H7 (cell line): ENCODE measurements around the gene PSMD1. TPM values are rescaled to one million over a fixed set of nuclear protein-coding genes. Genes with fewer than 3 reads are reported as not detected.
"Not testable (repeated sequence)": the region's sequence is repeated elsewhere in the genome, so short reads cannot be mapped to it uniquely, and the experiment has no call there.

ENCODE experiments used
- DNase-seq: peaks from one replicate; pipeline ENCODE4 v3.0.0; 2012
- H3K27me3 ChIP-seq: 2 replicates; pipeline ENCODE4 v1.6.0; 2011; ENCODE audit warnings: mild to moderate bottlenecking, low read length; ENCODE audit not compliant: control insufficient read depth, insufficient read depth
- H3K36me3 ChIP-seq: replicated peaks from 2 replicates; pipeline ENCODE4 v1.5.1; 2011; ENCODE audit warnings: low read length; ENCODE audit not compliant: control insufficient read depth, insufficient read depth
- H3K4me3 ChIP-seq: 2 replicates; pipeline ENCODE4 v1.5.1; 2011; ENCODE audit warnings: low read depth, mild to moderate bottlenecking, control low read depth, low read length, moderate library complexity; ENCODE audit not compliant: insufficient read depth
- total RNA-seq: library from RNA; depleted of rRNA; stranded (reverse); fragments of >200 nt; shearing (Covaris generic); gene quantifications from 2 replicates; pipeline ENCODE4 v1.2.3, GENCODE V29; 2014

The PSMD1 gene
- total RNA-seq, 1 experiment from 2014 or later = 154 TPM

GRCh38 chr2:231130336-231131056, 73.8 kb downstream of the PSMD1 start:
- DNase-seq = no peak
- Histone ChIP-seq H3K4me3 (no peak overlapping the region), H3K36me3 (no peaks in the 10 kb centered on the region), H3K27me3 (no peaks in the 10 kb centered on the region)

DNA sequence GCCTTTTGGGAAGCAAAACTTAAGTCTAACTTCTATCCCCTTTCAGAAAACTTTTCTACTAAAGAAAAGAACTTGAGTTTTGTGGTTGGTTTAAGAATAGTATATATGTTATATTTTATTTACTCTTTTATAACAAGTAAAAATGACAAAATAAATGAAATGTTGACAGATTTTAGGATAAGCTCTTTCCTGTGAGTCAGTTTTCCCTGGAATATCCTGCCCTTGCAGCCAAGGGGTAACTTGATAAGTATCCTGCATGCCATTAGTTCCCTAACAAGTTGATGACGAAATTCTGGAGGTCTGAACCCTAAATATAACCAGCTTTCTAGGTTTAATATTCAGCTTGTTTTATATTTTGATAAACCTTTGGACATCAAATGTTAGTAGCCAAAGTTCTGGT, 75.5 kb downstream of the PSMD1 start:
- Histone ChIP-seq H3K36me3 (no peaks in the 10 kb centered on the region), H3K27me3 (no peaks in the 10 kb centered on the region), H3K4me3 (no peak overlapping the region)
- DNase-seq = no peak

- no peaks in the 10 kb centered on the region for H3K27me3 ChIP-seq
- H3K4me3 ChIP-seq = no peak overlapping the region
- no peaks in the 10 kb centered on the region for H3K36me3 ChIP-seq
- DNase-seq = no peak
These were observed 76.9 kb downstream of the PSMD1 start for GRCh38 chr2:231133365-231134099.

DNA sequence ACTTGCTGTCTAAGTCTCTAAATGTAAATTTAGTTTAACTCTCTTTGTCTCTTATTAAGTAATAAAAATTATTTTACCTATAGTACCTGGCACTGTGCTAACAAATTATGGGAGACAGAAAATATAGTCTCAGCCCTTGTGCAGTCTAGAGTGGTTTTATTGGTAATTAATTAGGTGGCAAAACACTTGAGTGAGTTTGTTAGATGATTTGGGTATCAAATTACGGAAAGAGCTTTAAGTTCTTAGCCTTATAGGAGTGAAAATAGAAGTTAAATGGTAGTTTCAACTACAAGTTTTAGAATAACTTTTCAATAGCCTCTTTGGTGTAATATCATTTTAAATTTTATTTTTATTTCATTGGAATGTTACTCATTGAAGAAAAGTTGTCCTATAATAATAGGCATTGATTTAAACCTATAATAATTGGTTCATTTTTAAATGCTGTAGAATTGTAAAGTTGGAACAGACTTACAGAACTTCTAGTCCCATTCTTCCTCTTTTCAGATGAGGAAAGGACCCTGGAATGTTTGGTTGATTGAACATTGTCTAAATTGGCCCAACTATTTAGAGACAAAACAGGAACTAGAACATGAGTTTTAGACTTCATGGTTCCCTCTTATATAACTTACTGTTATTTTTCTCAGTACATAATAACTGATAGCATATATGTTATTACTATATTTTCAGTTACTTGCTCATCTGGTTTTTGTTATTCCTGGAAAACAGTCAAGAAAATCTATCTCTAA, 78.4 kb downstream of the PSMD1 start:
- DNase-seq = no peak
- H3K36me3 ChIP-seq = peaks cover 1% of the 10 kb centered on the region; the same call in 1 of the 2 replicates
- no peaks in the 10 kb centered on the region for H3K27me3 ChIP-seq
- H3K4me3 ChIP-seq = no peak overlapping the region

DNA sequence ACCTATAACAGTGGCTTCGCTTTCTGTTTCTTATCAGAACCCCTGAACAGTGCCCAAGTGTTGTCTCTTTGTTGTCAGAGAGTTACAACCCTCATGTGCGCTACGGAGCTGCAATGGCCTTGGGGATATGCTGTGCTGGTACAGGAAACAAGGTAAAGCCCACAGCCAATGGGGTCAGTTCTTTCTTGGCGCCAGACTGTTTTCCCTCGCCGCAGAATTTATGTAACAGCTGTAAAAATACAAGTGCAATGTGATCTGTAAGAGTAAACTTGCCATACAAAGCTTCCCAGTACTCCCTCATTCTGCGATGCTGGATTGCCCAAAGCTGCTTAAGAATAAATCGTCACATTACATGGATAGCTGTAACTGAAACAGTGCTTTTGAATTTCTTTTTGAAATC, 82.0 kb downstream of the PSMD1 start:
- H3K36me3 ChIP-seq = peaks cover 1% of the 10 kb centered on the region; the same call in 1 of the 2 replicates
- H3K4me3 ChIP-seq = no peak overlapping the region
- no peak for DNase-seq
- no peaks in the 10 kb centered on the region for H3K27me3 ChIP-seq

DNA sequence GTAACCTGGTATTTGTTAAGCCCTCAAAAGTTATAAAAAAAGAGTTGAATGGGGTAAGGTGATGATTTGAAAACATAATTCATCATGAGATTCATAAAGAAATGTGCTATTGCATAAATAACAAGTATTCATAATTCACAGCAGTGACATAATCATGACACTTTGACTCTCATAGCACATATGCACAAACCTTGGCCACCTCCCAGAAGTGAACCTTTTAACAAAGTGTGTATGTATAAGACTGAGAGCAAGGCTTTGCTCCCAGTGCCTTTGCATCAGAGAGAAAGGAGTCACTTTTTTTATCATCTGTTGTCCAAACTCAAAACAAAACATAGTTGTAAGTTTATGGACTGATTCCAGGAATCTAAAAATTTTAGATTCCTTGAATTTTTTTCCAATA, 83.1 kb downstream of the PSMD1 start:
- H3K36me3 ChIP-seq = peaks cover 1% of the 10 kb centered on the region; the same call in 1 of the 2 replicates
- H3K4me3 ChIP-seq = no peak overlapping the region
- no peaks in the 10 kb centered on the region for H3K27me3 ChIP-seq
- DNase-seq = no peak

DNA sequence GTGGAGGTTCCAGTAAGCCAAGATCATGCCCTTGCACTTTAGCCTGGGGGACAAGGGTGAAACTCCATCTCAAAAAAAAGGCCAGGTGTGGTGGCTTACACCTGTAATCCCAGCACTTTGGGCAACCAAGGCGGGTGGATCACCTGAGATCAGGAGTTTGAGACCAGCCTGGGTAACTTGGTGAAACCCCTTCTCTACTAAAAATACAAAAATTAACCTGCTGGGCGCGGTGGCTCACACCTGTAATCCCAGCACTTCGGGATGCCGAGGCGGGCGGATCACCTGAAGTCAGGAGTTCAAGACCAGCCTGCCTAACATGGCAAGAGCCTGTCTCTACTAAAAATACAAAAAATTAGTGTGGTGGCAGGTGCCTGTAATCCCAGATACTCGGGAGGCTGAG, 84.1 kb downstream of the PSMD1 start:
- not testable (repeated sequence) for H3K4me3 ChIP-seq, H3K27me3 ChIP-seq, DNase-seq, H3K36me3 ChIP-seq

DNA sequence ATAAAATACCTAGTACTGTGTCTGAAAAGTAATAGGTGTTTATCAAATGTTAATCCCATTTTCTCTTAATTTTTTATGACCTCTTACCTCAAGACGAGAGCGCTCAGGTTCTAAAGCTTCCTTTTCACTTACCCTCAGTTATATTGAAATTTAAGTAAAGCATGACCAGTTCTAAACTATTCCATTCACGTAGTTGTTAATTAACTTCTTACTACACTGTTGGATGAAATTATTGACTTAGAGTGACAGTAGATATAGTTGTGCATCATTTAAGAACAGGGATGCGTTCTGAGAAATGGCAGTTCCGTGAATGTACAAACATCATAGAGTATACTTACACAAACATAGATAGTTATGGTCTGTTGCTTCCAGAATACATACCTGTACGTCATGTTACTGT, 88.2 kb downstream of the PSMD1 start:
- no peak for DNase-seq
- H3K4me3 ChIP-seq = no peak overlapping the region
- peaks cover 4% of the 10 kb centered on the region for H3K36me3 ChIP-seq
- no peaks in the 10 kb centered on the region for H3K27me3 ChIP-seq

- no peak for DNase-seq
- H3K36me3 ChIP-seq = peaks cover 4% of the 10 kb centered on the region
- no peak overlapping the region for H3K4me3 ChIP-seq
- H3K27me3 ChIP-seq = no peaks in the 10 kb centered on the region
These were observed 90.0 kb downstream of the PSMD1 start for GRCh38 chr2:231146665-231147064.

DNA sequence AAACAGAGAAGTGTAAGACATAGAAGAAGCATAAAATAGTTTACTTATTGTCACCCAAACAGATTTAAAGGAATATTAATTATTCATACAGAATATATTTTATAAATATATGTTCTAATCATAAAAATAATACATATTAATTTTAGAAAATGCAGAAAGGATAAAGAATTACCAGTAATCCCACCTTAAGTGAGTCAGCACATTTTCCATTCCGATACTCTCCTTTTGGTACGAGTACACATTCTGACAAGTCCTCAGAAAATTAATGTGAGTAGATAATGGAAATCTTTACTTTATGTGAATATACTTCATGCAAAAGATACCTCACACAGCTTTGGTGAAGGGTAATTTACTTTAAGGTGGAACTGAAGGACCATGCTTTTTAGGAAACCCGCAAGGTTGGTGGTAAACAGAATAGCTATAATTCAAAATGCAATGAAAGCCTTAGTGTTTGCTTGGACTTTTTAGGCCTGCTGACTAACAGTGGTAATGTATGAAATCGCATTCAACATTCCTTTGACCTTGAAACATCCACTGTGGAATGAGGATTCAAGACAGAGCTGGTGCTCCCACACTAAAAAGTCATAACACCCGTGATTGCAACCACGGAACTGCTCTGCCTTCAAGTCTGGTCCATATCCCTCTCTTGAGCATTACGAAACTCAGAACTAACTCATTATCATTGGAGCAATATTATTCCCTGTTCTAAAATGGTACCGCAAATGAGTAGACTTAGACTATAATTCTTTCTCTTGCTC, 96.3 kb downstream of the PSMD1 start:
- DNase-seq = no peak
- H3K36me3 ChIP-seq = peaks cover 10% of the 10 kb centered on the region
- no peak overlapping the region for H3K4me3 ChIP-seq
- no peaks in the 10 kb centered on the region for H3K27me3 ChIP-seq

DNA sequence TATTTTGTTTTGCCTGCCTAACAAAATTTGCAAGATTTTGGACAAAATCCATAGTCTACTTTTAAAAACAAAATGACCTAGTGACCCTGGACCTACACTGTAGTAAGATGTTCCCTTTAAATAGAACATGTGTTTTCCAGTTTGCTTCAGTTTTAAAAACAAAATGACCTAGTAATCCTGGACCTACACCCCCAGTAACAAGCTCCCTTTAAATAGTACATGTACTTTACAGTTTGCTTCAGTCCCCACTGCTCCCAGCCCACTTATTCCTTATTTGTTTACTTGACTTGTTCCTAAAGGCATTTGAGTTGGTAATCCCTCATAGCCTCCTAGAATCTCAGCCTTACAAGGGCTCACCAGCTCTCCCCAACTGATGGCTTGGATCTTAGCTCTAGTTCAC, 102.6 kb downstream of the PSMD1 start:
- no peak overlapping the region for H3K4me3 ChIP-seq
- DNase-seq = no peak
- H3K36me3 ChIP-seq = peaks cover 4% of the 10 kb centered on the region
- no peaks in the 10 kb centered on the region for H3K27me3 ChIP-seq

- Histone ChIP-seq H3K36me3 (0 out of 2 replicates have a peak, but pooled peaks cover 2% of the 10 kb centered on the region), H3K4me3 (no peak overlapping the region), H3K27me3 (no peaks in the 10 kb centered on the region)
- DNase-seq = no peak
These were observed 104.0 kb downstream of the PSMD1 start for GRCh38 chr2:231160701-231161100.

DNA sequence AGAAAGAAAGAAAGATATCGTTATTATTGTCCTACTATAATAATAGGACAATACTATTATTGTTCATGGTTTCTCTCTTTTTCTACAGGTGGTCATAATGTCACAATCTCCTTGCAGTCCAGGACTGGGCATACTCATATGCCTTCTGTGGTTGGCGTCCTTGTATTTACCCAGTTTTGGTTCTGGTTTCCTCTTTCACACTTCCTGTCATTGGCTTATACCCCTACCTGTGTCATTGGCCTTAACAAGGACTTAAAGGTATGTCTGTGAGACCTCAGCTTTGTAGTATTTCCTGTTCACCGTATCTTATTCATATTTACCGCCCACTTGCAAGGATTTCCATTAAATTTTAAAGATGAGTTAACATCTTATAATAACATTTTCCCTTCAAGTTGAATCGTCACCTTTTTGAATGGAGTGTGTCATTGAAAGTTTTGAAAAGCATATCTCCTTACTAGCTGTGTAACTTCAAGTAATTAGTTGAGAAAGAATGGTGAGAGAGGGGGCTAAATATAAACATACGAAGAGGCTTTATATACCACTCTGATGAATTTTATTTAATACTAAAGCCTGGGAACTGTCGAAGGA, 104.7 kb downstream of the PSMD1 start:
- Histone ChIP-seq H3K36me3 (0 out of 2 replicates have a peak, but pooled peaks cover 2% of the 10 kb centered on the region), H3K27me3 (no peaks in the 10 kb centered on the region), H3K4me3 (no peak overlapping the region)
- no peak for DNase-seq

GRCh38 chr2:231161877-231162329, 105.2 kb downstream of the PSMD1 start:
- Histone ChIP-seq H3K4me3 (no peak overlapping the region), H3K36me3 (0 out of 2 replicates have a peak, but pooled peaks cover 2% of the 10 kb centered on the region), H3K27me3 (no peaks in the 10 kb centered on the region)
- no peak for DNase-seq
